Osteoblast (primary cell): ENCODE results near the gene CD93. TPM values are rescaled to one million over a fixed set of nuclear protein-coding genes. Genes with fewer than 3 reads are reported as not detected.

Experiments used
- DNase-seq: peaks from one replicate; pipeline ENCODE4 v3.0.0; 2011; ENCODE audit warnings: low spot score, mixed read lengths; ENCODE audit not compliant: insufficient read length; ENCODE audit errors: missing footprints
- H2AFZ ChIP-seq: 2 replicates; pipeline ENCODE4 v1.6.0; 2011; ENCODE audit warnings: mild to moderate bottlenecking, low read length
- H3K27ac ChIP-seq: 2 replicates; pipeline ENCODE4 v1.5.1; 2011; ENCODE audit warnings: mild to moderate bottlenecking, low read depth, low read length, moderate library complexity
- H3K27me3 ChIP-seq: 2 replicates; pipeline ENCODE4 v1.6.0; 2012; ENCODE audit warnings: mild to moderate bottlenecking, control low read depth, inconsistent platforms, low read length, moderate library complexity; ENCODE audit not compliant: insufficient read depth
- H3K36me3 ChIP-seq: 2 replicates; pipeline ENCODE4 v1.5.1; 2011; ENCODE audit warnings: mild to moderate bottlenecking, low read length, control low read depth, moderate library complexity; ENCODE audit not compliant: insufficient read depth
- H3K4me1 ChIP-seq: 2 replicates; pipeline ENCODE4 v1.5.1; 2011; ENCODE audit warnings: mild to moderate bottlenecking, low read length, control low read depth, moderate library complexity; ENCODE audit not compliant: insufficient read depth
- H3K4me2 ChIP-seq: 2 replicates; pipeline ENCODE4 v1.6.0; 2011; ENCODE audit warnings: mild to moderate bottlenecking, low read length; ENCODE audit not compliant: insufficient read depth
- H3K4me3 ChIP-seq: fragments of 200-600 bp; sonication (generic); 3 replicates; pipeline ENCODE4 v1.5.1; 2012; ENCODE audit warnings: mild to moderate bottlenecking, low read length, inconsistent platforms; ENCODE audit not compliant: insufficient read depth
- H3K79me2 ChIP-seq: 2 replicates; pipeline ENCODE4 v1.6.0; 2012; ENCODE audit warnings: mild to moderate bottlenecking, low read length, control low read depth, inconsistent platforms; ENCODE audit not compliant: insufficient read depth
- H3K9me3 ChIP-seq: 2 replicates; pipeline ENCODE4 v1.5.1; 2011; ENCODE audit warnings: low read depth, low read length, control low read depth
- H4K20me1 ChIP-seq: 2 replicates; pipeline ENCODE4 v1.6.0; 2012; ENCODE audit warnings: mild to moderate bottlenecking, low read length, control low read depth; ENCODE audit not compliant: insufficient read depth
- CTCF ChIP-seq: IDR thresholded peaks from 2 replicates; pipeline ENCODE4 v1.5.1; 2011; ENCODE audit warnings: mild to moderate bottlenecking, low read depth, low read length, moderate library complexity; ENCODE audit errors: extremely low read depth
- total RNA-seq: library from RNA; depleted of rRNA; stranded (reverse); fragments of >200 nt; gene quantifications from 2 replicates; pipeline ENCODE4 v1.2.3, GENCODE V29; 2012

CD93 gene
- total RNA-seq, 1 donor: not detected

- peaks cover 27% of the 10 kb centered on the region for H3K27me3 ChIP-seq
- no peak overlapping the region for H3K4me3 ChIP-seq
- H3K36me3 ChIP-seq: no peaks in the 10 kb centered on the region
- H2AFZ ChIP-seq: no peak overlapping the region
- no peak overlapping the region for H3K27ac ChIP-seq
- no peak for TF ChIP-seq CTCF
- DNase-seq: no peak
- H3K9me3 ChIP-seq: no peaks in the 10 kb centered on the region
- H3K4me1 ChIP-seq: no peaks in the 10 kb centered on the region
- H3K4me2 ChIP-seq: no peak overlapping the region
- no peaks in the 10 kb centered on the region for H3K79me2 ChIP-seq
- H4K20me1 ChIP-seq: no peaks in the 10 kb centered on the region
Observed at GRCh38 chr20:23033918-23034317, 52.2 kb downstream of the CD93 start.

GRCh38 chr20:23032750-23033078 lies 53.4 kb downstream of the CD93 start:
- H3K4me3 ChIP-seq: no peak overlapping the region
- H3K27me3 ChIP-seq: peaks cover 24% of the 10 kb centered on the region

GRCh38 chr20:23032056-23032749 lies 53.9 kb downstream of the CD93 start:
- Histone ChIP-seq H4K20me1 (no peaks in the 10 kb centered on the region), H3K4me1 (no peaks in the 10 kb centered on the region), H3K9me3 (no peaks in the 10 kb centered on the region), H3K27ac (no peak overlapping the region), H3K27me3 (peaks cover 23% of the 10 kb centered on the region), H3K4me3 (no peak overlapping the region), H3K36me3 (no peaks in the 10 kb centered on the region), H2AFZ (no peak overlapping the region), H3K79me2 (no peaks in the 10 kb centered on the region), H3K4me2 (no peak overlapping the region)
- no peak for TF ChIP-seq CTCF
- DNase-seq: no peak

More at GRCh38 chr20:23032750-23033078, 53.4 kb downstream of the CD93 start:
- Histone ChIP-seq H3K27ac (no peak overlapping the region), H3K9me3 (no peaks in the 10 kb centered on the region), H2AFZ (no peak overlapping the region), H3K79me2 (no peaks in the 10 kb centered on the region), H3K4me2 (no peak overlapping the region), H3K36me3 (no peaks in the 10 kb centered on the region), H4K20me1 (no peaks in the 10 kb centered on the region), H3K4me1 (no peaks in the 10 kb centered on the region)
- no peak for TF ChIP-seq CTCF
- DNase-seq: no peak

DNA sequence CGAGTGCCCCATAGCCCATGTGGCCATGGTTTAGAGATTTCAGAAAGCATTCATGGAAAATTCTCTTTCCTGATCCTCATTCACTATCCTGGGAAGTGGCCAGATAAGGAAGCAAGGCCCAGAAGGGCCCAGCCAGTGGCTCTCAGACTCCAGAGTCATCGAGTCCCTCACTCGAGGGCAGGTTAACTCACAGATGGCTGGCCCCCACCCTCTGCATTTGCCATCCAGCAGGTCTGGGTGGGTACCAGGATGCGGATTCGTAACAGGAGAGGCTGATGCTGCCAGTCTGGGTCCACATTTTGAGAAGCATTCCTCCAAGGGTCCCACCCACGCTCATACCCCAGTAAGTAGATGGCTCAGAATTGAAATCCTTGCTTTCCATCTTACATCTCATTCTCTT lies 54.8 kb downstream of the CD93 start:
- H3K27ac ChIP-seq: no peak overlapping the region
- no peak for TF ChIP-seq CTCF
- H3K79me2 ChIP-seq: no peaks in the 10 kb centered on the region
- H3K4me1 ChIP-seq: no peaks in the 10 kb centered on the region
- peaks cover 15% of the 10 kb centered on the region for H3K27me3 ChIP-seq
- H4K20me1 ChIP-seq: no peaks in the 10 kb centered on the region
- H2AFZ ChIP-seq: no peak overlapping the region
- H3K9me3 ChIP-seq: no peaks in the 10 kb centered on the region
- no peaks in the 10 kb centered on the region for H3K36me3 ChIP-seq
- H3K4me2 ChIP-seq: no peak overlapping the region
- no peak overlapping the region for H3K4me3 ChIP-seq
- no peak for DNase-seq

Other genes starting within 250 kb of the CD93 start
- gene SSTR4, start 51.0 kb downstream of the CD93 start, total RNA-seq: not detected in 2 replicates
- gene THBD, start 36.7 kb downstream of the CD93 start, total RNA-seq: 0.29 and 0.36 TPM in 2 replicates